SW480 (cell line): ENCODE data around the gene EFHD2.
"Not testable (repeated sequence)": the region's sequence is repeated elsewhere in the genome, so short reads cannot be mapped to it uniquely, and the experiment has no call there.

Experiments used
- DNase-seq: peaks from one replicate; pipeline ENCODE4 v3.0.0-alpha.2; 2016; ENCODE audit warnings: low spot score

The EFHD2 gene

GRCh38 chr1:15388201-15388880 lies 21.3 kb upstream of the EFHD2 start:
- no peak for DNase-seq

- not testable (repeated sequence) for DNase-seq
Observed at GRCh38 chr1:15389828-15390227, 19.9 kb upstream of the EFHD2 start.

- no peak for DNase-seq
Observed at GRCh38 chr1:15390667-15391066, 19.0 kb upstream of the EFHD2 start.

GRCh38 chr1:15391366-15391765 lies 18.3 kb upstream of the EFHD2 start:
- no peak for DNase-seq

- no peak for DNase-seq
Observed at GRCh38 chr1:15393475-15394257, 16.0 kb upstream of the EFHD2 start.

GRCh38 chr1:15394258-15394690 lies 15.4 kb upstream of the EFHD2 start:
- DNase-seq = no peak

- DNase-seq = no peak
Observed at GRCh38 chr1:15397236-15397635, 12.5 kb upstream of the EFHD2 start.

- DNase-seq = no peak
Observed at GRCh38 chr1:15399710-15400109, 10.0 kb upstream of the EFHD2 start.

- DNase-seq = no peak
Observed at GRCh38 chr1:15400627-15401026, 9.1 kb upstream of the EFHD2 start.

- DNase-seq = no peak
Observed at GRCh38 chr1:15401391-15402055, 8.2 kb upstream of the EFHD2 start.

GRCh38 chr1:15402809-15403450 lies 6.8 kb upstream of the EFHD2 start:
- no peak for DNase-seq

- no peak for DNase-seq
Observed at GRCh38 chr1:15403962-15404580, 5.6 kb upstream of the EFHD2 start.

- no peak for DNase-seq
Observed at GRCh38 chr1:15405106-15405850, 4.4 kb upstream of the EFHD2 start.

- DNase-seq = no peak
Observed at GRCh38 chr1:15406614-15407559, 2.8 kb upstream of the EFHD2 start.

GRCh38 chr1:15407580-15407979 lies 2.1 kb upstream of the EFHD2 start:
- no peak for DNase-seq

- no peak for DNase-seq
Observed at GRCh38 chr1:15408890-15409387, 749 bp upstream of the EFHD2 start.

- DNase-seq = no peak
Observed at GRCh38 chr1:15410223-15410883, 665 bp downstream of the EFHD2 start.

GRCh38 chr1:15410884-15411245 lies 1.2 kb downstream of the EFHD2 start:
- DNase-seq = no peak

- DNase-seq = no peak
Observed at GRCh38 chr1:15411593-15412137, 2.0 kb downstream of the EFHD2 start.
